ENCODE data around the gene UGGT2. TPM values are rescaled to one million over a fixed set of nuclear protein-coding genes. Genes with fewer than 3 reads are reported as not detected.

Gene UGGT2
- total RNA-seq, 6 experiments from 2014 or later: 8.2 to 17.1 (median 10.3) TPM

DNA sequence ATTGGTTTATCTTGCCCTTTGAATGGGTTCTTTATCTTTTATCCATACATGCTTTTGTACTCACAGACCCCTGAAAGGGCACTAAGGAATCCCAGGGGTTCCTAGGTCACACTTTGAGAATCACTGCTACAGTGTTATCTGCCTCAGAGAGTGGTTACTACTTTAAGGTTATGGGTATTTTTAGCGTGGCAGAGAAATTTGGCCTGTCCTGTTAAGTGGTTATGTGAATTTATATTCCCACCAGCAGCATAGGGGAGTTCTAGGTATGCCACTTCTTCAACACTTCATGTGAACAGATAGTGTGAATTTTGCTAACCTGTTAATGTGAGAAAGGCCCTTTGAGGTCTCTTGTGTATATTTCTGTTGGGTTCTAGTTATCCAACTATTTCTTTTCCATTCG, 300.5 kb downstream of the UGGT2 start:
- ATAC-seq (no peak), DNase-seq (no peak)
- Histone ChIP-seq H3K27me3 (no peaks in the 10 kb centered on the region), H3K4me1 (no peaks in the 10 kb centered on the region), H3K36me3 (no peaks in the 10 kb centered on the region), H3K27ac (no peak overlapping the region), H3K4me3 (no peak overlapping the region), H3K9me3 (no peaks in the 10 kb centered on the region)
- WGBS (ENCODE audit: insufficient coverage, low coverage, low lambda C conversion rate, missing lambda C conversion rate): 89% methylated on average over 2 of the region's 2 CpGs
- intact Hi-C loops (cut with DNase I): no loop called here
- TF ChIP-seq, protein P1, sequence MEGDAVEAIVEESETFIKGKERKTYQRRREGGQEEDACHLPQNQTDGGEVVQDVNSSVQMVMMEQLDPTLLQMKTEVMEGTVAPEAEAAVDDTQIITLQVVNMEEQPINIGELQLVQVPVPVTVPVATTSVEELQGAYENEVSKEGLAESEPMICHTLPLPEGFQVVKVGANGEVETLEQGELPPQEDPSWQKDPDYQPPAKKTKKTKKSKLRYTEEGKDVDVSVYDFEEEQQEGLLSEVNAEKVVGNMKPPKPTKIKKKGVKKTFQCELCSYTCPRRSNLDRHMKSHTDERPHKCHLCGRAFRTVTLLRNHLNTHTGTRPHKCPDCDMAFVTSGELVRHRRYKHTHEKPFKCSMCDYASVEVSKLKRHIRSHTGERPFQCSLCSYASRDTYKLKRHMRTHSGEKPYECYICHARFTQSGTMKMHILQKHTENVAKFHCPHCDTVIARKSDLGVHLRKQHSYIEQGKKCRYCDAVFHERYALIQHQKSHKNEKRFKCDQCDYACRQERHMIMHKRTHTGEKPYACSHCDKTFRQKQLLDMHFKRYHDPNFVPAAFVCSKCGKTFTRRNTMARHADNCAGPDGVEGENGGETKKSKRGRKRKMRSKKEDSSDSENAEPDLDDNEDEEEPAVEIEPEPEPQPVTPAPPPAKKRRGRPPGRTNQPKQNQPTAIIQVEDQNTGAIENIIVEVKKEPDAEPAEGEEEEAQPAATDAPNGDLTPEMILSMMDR (IDR thresholded peaks at IDR 0.05): no peak
- no peak for TF ChIP-seq POLR2A (IDR thresholded peaks at IDR 0.05)

Small RNA genes within 50 kb of the gene (small RNA-seq; reads per million reads assigned to genes)
- 0 reads per million in 2 experiments for gene HMGN1P24

Other genes starting within 250 kb of the UGGT2 start
- gene HS6ST3, start 36.7 kb upstream of the UGGT2 start, total RNA-seq: not detected